MM.1S (cell line): ENCODE data around the gene PXDC1.

ENCODE experiments used
- CTCF ChIP-seq: fragments of 300-600 bp; sonication (generic); IDR thresholded peaks from 2 replicates; pipeline ENCODE4 v1.5.1; 2016; ENCODE audit warnings: antibody characterized with exemption, low read length, mixed read lengths
- EZH2 ChIP-seq: fragments of 300-600 bp; sonication (generic); optimal IDR thresholded peaks from 2 replicates; pipeline ENCODE3; 2017; ENCODE audit warnings: low read depth, mild to moderate bottlenecking, antibody characterized with exemption, low read length, mixed read lengths
- EZH2phosphoT487 ChIP-seq: fragments of 300-600 bp; sonication (generic); IDR thresholded peaks from 2 replicates; pipeline ENCODE4 v1.6.1; 2018; ENCODE audit warnings: antibody characterized with exemption, low read length

- TF ChIP-seq EZH2phosphoT487, result no peak
- no peak for TF ChIP-seq CTCF
- TF ChIP-seq EZH2, result no peak
These were observed 68.2 kb downstream of the PXDC1 start for GRCh38 chr6:3683331-3683730.
